Activated gamma-delta T cell (primary cell): ENCODE data around the gene LHX6.

Experiments used
- DNase-seq: peaks from one replicate; lab custom pipeline; 2025; lab: John Stamatoyannopoulos, UW

The LHX6 gene

GRCh38 chr9:122234022-122234748, 5.4 kb upstream of the LHX6 start:
- no peak for DNase-seq

GRCh38 chr9:122232796-122233306, 4.1 kb upstream of the LHX6 start:
- DNase-seq, result no peak

GRCh38 chr9:122229485-122229837, 704 bp upstream of the LHX6 start:
- no peak for DNase-seq

GRCh38 chr9:122228191-122228567, 578 bp downstream of the LHX6 start:
- DNase-seq, result no peak

GRCh38 chr9:122227575-122227900, 1.2 kb downstream of the LHX6 start:
- DNase-seq, result no peak

GRCh38 chr9:122226758-122227574, 1.8 kb downstream of the LHX6 start:
- no peak for DNase-seq

GRCh38 chr9:122226142-122226757, 2.5 kb downstream of the LHX6 start:
- DNase-seq, result no peak

- DNase-seq, result no peak
These were observed 3.2 kb downstream of the LHX6 start for GRCh38 chr9:122225312-122226141.

- DNase-seq, result no peak
These were observed 5.3 kb downstream of the LHX6 start for GRCh38 chr9:122223435-122223834.

- no peak for DNase-seq
These were observed 6.0 kb downstream of the LHX6 start for GRCh38 chr9:122222791-122223190.

- no peak for DNase-seq
These were observed 7.5 kb downstream of the LHX6 start for GRCh38 chr9:122221183-122221811.

- no peak for DNase-seq
These were observed 8.0 kb downstream of the LHX6 start for GRCh38 chr9:122220673-122221182.

- no peak for DNase-seq
These were observed 8.7 kb downstream of the LHX6 start for GRCh38 chr9:122219856-122220672.

- DNase-seq, result no peak
These were observed 9.6 kb downstream of the LHX6 start for GRCh38 chr9:122218935-122219855.

- no peak for DNase-seq
These were observed 10.5 kb downstream of the LHX6 start for GRCh38 chr9:122218071-122218934.

GRCh38 chr9:122217640-122218039, 11.1 kb downstream of the LHX6 start:
- no peak for DNase-seq

- DNase-seq, result no peak
These were observed 11.8 kb downstream of the LHX6 start for GRCh38 chr9:122216798-122217418.
